K562 (cell line): Measurements from ENCODE around the gene IQSEC3.

Experiments used
- BCOR ChIP-seq: fragments of 450-650 bp; IDR thresholded peaks from 2 replicates; pipeline ENCODE4 v1.6.1; 2016
- FOXM1 ChIP-seq, 2 experiments: fragments of 450-650 bp in 1 of 2; sonication (generic) in 1 of 2; formaldehyde crosslinking in 1 of 2; IDR thresholded peaks; 2 replicates each; pipeline versions ENCODE4 v1.6.1 to v1.9.0; 2017 to 2022; ENCODE audit warnings: low read depth in 2 of 2, mild to moderate bottlenecking in 2 of 2, missing genetic modification reagents in 1 of 2, moderate library complexity in 1 of 2
- HSF4 ChIP-seq: fragments of 250-450 bp; sonication (Bioruptor Pico); IDR thresholded peaks from 2 replicates; pipeline ENCODE4 v2.1.2; 2022; ENCODE audit warnings: mild to moderate bottlenecking, moderate library complexity, borderline replicate concordance
- MAFF ChIP-seq: IDR thresholded peaks from 2 replicates; pipeline ENCODE4 v1.6.1; 2012; ENCODE audit warnings: low read length, improper control_type of control experiment
- NFIX ChIP-seq: fragments of 250-450 bp; sonication (Bioruptor Pico); IDR thresholded peaks from 2 replicates; pipeline ENCODE4 v1.4.0; 2020; ENCODE audit warnings: low read depth, mild to moderate bottlenecking, moderate library complexity
- RCOR1 ChIP-seq, 2 experiments: IDR thresholded peaks; 2 replicates each; pipeline ENCODE4 v1.6.1; 2012; ENCODE audit warnings: low read depth in 2 of 2, low read length in 2 of 2, borderline replicate concordance in 1 of 2, improper control_type of control experiment in 1 of 2
- TF ChIP-seq, protein P1 (sequence below): sonication (generic); formaldehyde crosslinking; IDR thresholded peaks from 2 replicates; pipeline ENCODE4 v1.8.0; 2022; ENCODE audit warnings: mild to moderate bottlenecking, missing genetic modification reagents

DNA sequence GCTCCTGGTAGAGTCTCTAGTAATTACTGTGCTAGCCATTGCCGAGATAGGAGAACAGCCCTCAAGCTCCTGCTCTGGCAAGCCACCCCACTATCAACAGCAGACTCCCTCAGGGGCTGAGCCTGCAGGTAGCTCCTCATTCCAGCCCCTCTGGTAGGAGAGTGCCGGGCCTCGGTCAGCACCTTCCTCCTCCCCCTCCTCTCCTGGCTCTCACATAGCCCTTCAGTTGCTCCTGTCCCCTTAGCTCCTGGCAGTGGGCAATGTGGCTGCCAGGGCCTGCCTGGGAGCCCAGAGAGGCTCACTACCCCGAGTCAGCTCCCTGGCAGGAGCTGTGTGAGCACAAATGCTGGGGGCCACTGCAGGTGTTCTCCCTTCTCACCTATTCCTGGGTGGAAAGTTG lies 52.0 kb downstream of the IQSEC3 start:
- TF ChIP-seq FOXM1 (IDR thresholded peaks at IDR 0.05; ENCODE audit: low read depth) (no peak), FOXM1 (CRISPR knock-in tag; IDR thresholded peaks at IDR 0.05; ENCODE audit: low read depth) (no peak), BCOR (no peak), HSF4 (CRISPR knock-in tag) (no peak), NFIX (no peak), MAFF (no peak), RCOR1 (IDR thresholded peaks at IDR 0.05; ENCODE audit: borderline replicate concordance in 1 of 2, low read depth in 2 of 2, low read length in 2 of 2) (no peak)
- TF ChIP-seq, protein P1, sequence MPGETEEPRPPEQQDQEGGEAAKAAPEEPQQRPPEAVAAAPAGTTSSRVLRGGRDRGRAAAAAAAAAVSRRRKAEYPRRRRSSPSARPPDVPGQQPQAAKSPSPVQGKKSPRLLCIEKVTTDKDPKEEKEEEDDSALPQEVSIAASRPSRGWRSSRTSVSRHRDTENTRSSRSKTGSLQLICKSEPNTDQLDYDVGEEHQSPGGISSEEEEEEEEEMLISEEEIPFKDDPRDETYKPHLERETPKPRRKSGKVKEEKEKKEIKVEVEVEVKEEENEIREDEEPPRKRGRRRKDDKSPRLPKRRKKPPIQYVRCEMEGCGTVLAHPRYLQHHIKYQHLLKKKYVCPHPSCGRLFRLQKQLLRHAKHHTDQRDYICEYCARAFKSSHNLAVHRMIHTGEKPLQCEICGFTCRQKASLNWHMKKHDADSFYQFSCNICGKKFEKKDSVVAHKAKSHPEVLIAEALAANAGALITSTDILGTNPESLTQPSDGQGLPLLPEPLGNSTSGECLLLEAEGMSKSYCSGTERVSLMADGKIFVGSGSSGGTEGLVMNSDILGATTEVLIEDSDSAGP (CRISPR knock-in tag): no peak
